Measurements from ENCODE around the gene TRERF1.

TRERF1 gene

GRCh38 chr6:42179261-42179944, 272.3 kb downstream of the TRERF1 start:
- in situ Hi-C loops (cut with HindIII; ENCODE audit: low pct_unique_long_range_greater_than_20kb, low sequenced_read_pairs), result no loop called here
- DNase-seq (ENCODE audit: low read depth in 1 of 2, low spot score in 1 of 2), result no peak
- TF ChIP-seq JUND (IDR thresholded peaks at IDR 0.05; ENCODE audit: low read depth), result no peak

- in situ Hi-C loops (cut with HindIII; ENCODE audit: low pct_unique_long_range_greater_than_20kb, low sequenced_read_pairs), result no loop called here
Measured at GRCh38 chr6:42177514-42178364, 274.0 kb downstream of the TRERF1 start.

GRCh38 chr6:42176981-42177380, 274.7 kb downstream of the TRERF1 start:
- in situ Hi-C loops (cut with HindIII; ENCODE audit: low pct_unique_long_range_greater_than_20kb, low sequenced_read_pairs), result no loop called here
- TF ChIP-seq JUND (IDR thresholded peaks at IDR 0.05; ENCODE audit: low read depth), result no peak
- no peak for DNase-seq (ENCODE audit: low read depth in 1 of 2, low spot score in 1 of 2)

More at GRCh38 chr6:42177514-42178364, 274.0 kb downstream of the TRERF1 start:
- TF ChIP-seq JUND (IDR thresholded peaks at IDR 0.05; ENCODE audit: low read depth), result no peak
- DNase-seq (ENCODE audit: low read depth in 1 of 2, low spot score in 1 of 2), result no peak

GRCh38 chr6:42175860-42176259, 275.9 kb downstream of the TRERF1 start:
- peak in 1 of 2 experiments; percentile 42 for DNase-seq (ENCODE audit: low read depth in 1 of 2, low spot score in 1 of 2)
- in situ Hi-C loops (cut with HindIII; ENCODE audit: low pct_unique_long_range_greater_than_20kb, low sequenced_read_pairs), result no loop called here
- no peak for TF ChIP-seq JUND (IDR thresholded peaks at IDR 0.05; ENCODE audit: low read depth)

Measured in T47D (cell line).